Hair follicular keratinocyte (primary cell): Measurements from ENCODE around the gene SIM2. TPM values are rescaled to one million over a fixed set of nuclear protein-coding genes. Genes with fewer than 3 reads are reported as not detected.

Experiments used
- total RNA-seq: library from RNA; depleted of rRNA; stranded (reverse); fragments of >200 nt; gene quantifications from 2 replicates; pipeline ENCODE4 v1.2.3, GENCODE V29; 2015

The SIM2 gene, protein sequence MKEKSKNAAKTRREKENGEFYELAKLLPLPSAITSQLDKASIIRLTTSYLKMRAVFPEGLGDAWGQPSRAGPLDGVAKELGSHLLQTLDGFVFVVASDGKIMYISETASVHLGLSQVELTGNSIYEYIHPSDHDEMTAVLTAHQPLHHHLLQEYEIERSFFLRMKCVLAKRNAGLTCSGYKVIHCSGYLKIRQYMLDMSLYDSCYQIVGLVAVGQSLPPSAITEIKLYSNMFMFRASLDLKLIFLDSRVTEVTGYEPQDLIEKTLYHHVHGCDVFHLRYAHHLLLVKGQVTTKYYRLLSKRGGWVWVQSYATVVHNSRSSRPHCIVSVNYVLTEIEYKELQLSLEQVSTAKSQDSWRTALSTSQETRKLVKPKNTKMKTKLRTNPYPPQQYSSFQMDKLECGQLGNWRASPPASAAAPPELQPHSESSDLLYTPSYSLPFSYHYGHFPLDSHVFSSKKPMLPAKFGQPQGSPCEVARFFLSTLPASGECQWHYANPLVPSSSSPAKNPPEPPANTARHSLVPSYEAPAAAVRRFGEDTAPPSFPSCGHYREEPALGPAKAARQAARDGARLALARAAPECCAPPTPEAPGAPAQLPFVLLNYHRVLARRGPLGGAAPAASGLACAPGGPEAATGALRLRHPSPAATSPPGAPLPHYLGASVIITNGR
- 0.08 TPM in 1 of 2 replicates, not detected in the other for total RNA-seq

DNA sequence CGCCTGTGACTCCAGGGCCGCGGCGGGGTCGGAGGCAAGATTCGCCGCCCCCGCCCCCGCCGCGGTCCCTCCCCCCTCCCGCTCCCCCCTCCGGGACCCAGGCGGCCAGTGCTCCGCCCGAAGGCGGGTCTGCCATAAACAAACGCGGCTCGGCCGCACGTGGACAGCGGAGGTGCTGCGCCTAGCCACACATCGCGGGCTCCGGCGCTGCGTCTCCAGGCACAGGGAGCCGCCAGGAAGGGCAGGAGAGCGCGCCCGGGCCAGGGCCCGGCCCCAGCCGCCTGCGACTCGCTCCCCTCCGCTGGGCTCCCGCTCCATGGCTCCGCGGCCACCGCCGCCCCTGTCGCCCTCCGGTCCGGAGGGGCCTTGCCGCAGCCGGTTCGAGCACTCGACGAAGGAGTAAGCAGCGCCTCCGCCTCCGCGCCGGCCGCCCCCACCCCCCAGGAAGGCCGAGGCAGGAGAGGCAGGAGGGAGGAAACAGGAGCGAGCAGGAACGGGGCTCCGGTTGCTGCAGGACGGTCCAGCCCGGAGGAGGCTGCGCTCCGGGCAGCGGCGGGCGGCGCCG, at the start of gene SIM2:
Gene SIM2, plus strand, starts transcription at position 135 of the 565 bp plus-strand sequence. CDS start 632 bp downstream, outside the sequence.

Other genes starting within 250 kb of the SIM2 start
- not detected in 2 replicates for gene CLDN14, start 219.0 kb upstream of the SIM2 start, total RNA-seq